SK-N-SH (cell line): ENCODE measurements around the gene PFKP. TPM values are rescaled to one million over a fixed set of nuclear protein-coding genes. Genes with fewer than 3 reads are reported as not detected.

ENCODE experiments used
- CTCF ChIA-PET: fragments of 300-600, 350-600 bp; formaldehyde crosslinking; extraction: SDS; loops from one replicate; lab custom pipeline; 2021; lab: Yijun Ruan, JAX
- POLR2A ChIA-PET: fragments of 350-600 bp; sonication (Branson Sonifier 250); formaldehyde crosslinking; extraction: SDS; loops from one replicate; lab custom pipeline; 2020; ENCODE audit warnings: antibody characterized with exemption, inconsistent platforms; lab: Yijun Ruan, JAX
- DNase-seq: peaks from one replicate; pipeline ENCODE4 v3.0.0; 2012
- H2AFZ ChIP-seq: fragments of 200-600 bp; sonication (generic); 2 replicates; pipeline ENCODE4 v1.8.1; 2016; ENCODE audit warnings: antibody characterized with exemption, mild to moderate bottlenecking, low read depth
- H3F3A ChIP-seq: fragments of 200-600 bp; sonication (generic); replicated peaks from 2 replicates; pipeline ENCODE3; 2016; ENCODE audit warnings: antibody characterized with exemption, mild to moderate bottlenecking; ENCODE audit not compliant: insufficient read depth
- H3K27ac ChIP-seq, 2 experiments: fragments of 200-500 bp in 1 of 2; fragments of 200-600 bp in 1 of 2; sonication (Bioruptor generic) in 1 of 2; sonication (generic), shearing (Covaris generic) in 1 of 2; 2 replicates each; pipeline versions ENCODE4 v1.5.1 to v1.6.1; 2014 to 2016; ENCODE audit warnings: low read depth in 2 of 2, inconsistent platforms in 1 of 2, low read length in 1 of 2, mild to moderate bottlenecking in 1 of 2, mixed read lengths in 1 of 2
- H3K27me3 ChIP-seq: fragments of 200-600 bp; sonication (generic), shearing (Covaris generic); 2 replicates; pipeline ENCODE4 v1.6.1; 2016; ENCODE audit warnings: mixed run types; ENCODE audit not compliant: insufficient read depth
- H3K36me3 ChIP-seq, 2 experiments: fragments of 200-500 bp in 1 of 2; fragments of 200-600 bp in 1 of 2; sonication (Bioruptor generic) in 1 of 2; sonication (generic) in 1 of 2; replicated peaks in 1 of 2; 2 replicates each; pipeline versions ENCODE3 to v1.5.1; 2014 to 2016; ENCODE audit warnings: low read length in 1 of 2, mild to moderate bottlenecking in 1 of 2; ENCODE audit not compliant: insufficient read depth in 2 of 2, control insufficient read depth in 1 of 2
- H3K4me1 ChIP-seq, 2 experiments: fragments of 200-500 bp in 1 of 2; fragments of 200-600 bp in 1 of 2; sonication (Bioruptor generic) in 1 of 2; sonication (generic), shearing (Covaris generic) in 1 of 2; 2 replicates each; pipeline versions ENCODE4 v1.5.1 to v1.6.1; 2014 to 2016; ENCODE audit warnings: low read depth in 1 of 2, low read length in 1 of 2, mixed run types in 1 of 2; ENCODE audit not compliant: insufficient read depth in 2 of 2, control insufficient read depth in 1 of 2
- H3K4me2 ChIP-seq: fragments of 200-600 bp; sonication (generic), shearing (Covaris generic); 2 replicates; pipeline ENCODE4 v1.6.1; 2017; ENCODE audit warnings: mixed run types
- H3K4me3 ChIP-seq, 2 experiments: fragments of 200-500 bp in 1 of 2; fragments of 200-600 bp in 1 of 2; sonication (Bioruptor generic) in 1 of 2; sonication (generic), shearing (Covaris generic) in 1 of 2; 2 replicates each; pipeline versions ENCODE4 v1.5.1 to v1.8.1; 2014 to 2016; ENCODE audit warnings: low read depth in 2 of 2, inconsistent platforms in 1 of 2, low read length in 1 of 2, mild to moderate bottlenecking in 1 of 2, mixed read lengths in 1 of 2, moderate library complexity in 1 of 2
- H3K79me2 ChIP-seq: fragments of 200-600 bp; sonication (generic); 2 replicates; pipeline ENCODE4 v1.8.1; 2017; ENCODE audit warnings: mild to moderate bottlenecking; ENCODE audit not compliant: insufficient read depth
- H3K9ac ChIP-seq: fragments of 200-600 bp; sonication (generic); 2 replicates; pipeline ENCODE4 v1.6.1; 2017; ENCODE audit warnings: mixed run types
- H3K9me2 ChIP-seq: fragments of 200-600 bp; sonication (generic); 2 replicates; pipeline ENCODE4 v1.6.1; 2017; ENCODE audit warnings: mixed run types
- H3K9me3 ChIP-seq: fragments of 200-600 bp; sonication (generic); 2 replicates; pipeline ENCODE4 v1.6.1; 2017; ENCODE audit warnings: mixed run types, mild to moderate bottlenecking, moderate library complexity
- H4K20me1 ChIP-seq: fragments of 200-600 bp; sonication (generic); 2 replicates; pipeline ENCODE4 v1.6.1; 2017; ENCODE audit warnings: mild to moderate bottlenecking, mixed run types; ENCODE audit not compliant: insufficient read depth
- ELF1 ChIP-seq: IDR thresholded peaks from 2 replicates; pipeline ENCODE4 v1.4.0; 2012
- EZH2phosphoT487 ChIP-seq: fragments of 200-600 bp; sonication (generic); IDR thresholded peaks from 2 replicates; pipeline ENCODE4 v1.6.1; 2017; ENCODE audit warnings: low read depth, mixed run types, mild to moderate bottlenecking, antibody characterized with exemption, moderate library complexity, borderline replicate concordance
- GATA2 ChIP-seq: sonication (generic); formaldehyde crosslinking; IDR thresholded peaks from 2 replicates; pipeline ENCODE4 v1.5.0; 2020; ENCODE audit warnings: mild to moderate bottlenecking, missing genetic modification reagents
- JUND ChIP-seq: IDR thresholded peaks from 2 replicates; pipeline ENCODE4 v1.4.0; 2012
- MXI1 ChIP-seq: IDR thresholded peaks from 2 replicates; pipeline ENCODE4 v1.6.1; 2012; ENCODE audit warnings: mild to moderate bottlenecking, low read depth, low read length, improper control_type of control experiment
- NRF1 ChIP-seq: IDR thresholded peaks from 2 replicates; pipeline ENCODE4 v1.6.1; 2012; ENCODE audit warnings: low read depth, mild to moderate bottlenecking, low read length
- POLR2AphosphoS5 ChIP-seq: IDR thresholded peaks from 2 replicates; pipeline ENCODE4 v1.6.1; 2012; ENCODE audit warnings: low read depth, low read length
- RCOR1 ChIP-seq: fragments of 150-350 bp; IDR thresholded peaks from 2 replicates; pipeline ENCODE4 v1.6.1; 2017; ENCODE audit warnings: antibody characterized with exemption, low read length
- SIN3A ChIP-seq: IDR thresholded peaks from 2 replicates; pipeline ENCODE4 v1.6.1; 2012; ENCODE audit warnings: low read depth, mild to moderate bottlenecking, low read length, moderate library complexity, borderline replicate concordance
- TCF12 ChIP-seq: IDR thresholded peaks from 2 replicates; pipeline ENCODE4 v1.4.0; 2012
- WGBS: methylation state at CpG from one replicate; pipeline ENCODE4 v1.1.6; 2017; ENCODE audit warnings: low lambda C conversion rate; 5-methylcytosine and 5-hydroxymethylcytosine counted together
- polyA plus RNA-seq, 3 experiments: library from polyadenylated mRNA; depleted of rRNA; stranded (reverse); fragments of >200 nt; gene quantifications; 2 replicates each; pipeline ENCODE4 v1.2.3, GENCODE V29; 2012
- TF ChIP-seq, protein P1 (sequence below): IDR thresholded peaks from 2 replicates; pipeline ENCODE4 v1.4.0; 2012; ENCODE audit warnings: low read depth
- TF ChIP-seq, protein P2 (sequence below): IDR thresholded peaks from 2 replicates; pipeline ENCODE4 v1.4.0; 2012; ENCODE audit warnings: low read depth, borderline replicate concordance
- TF ChIP-seq, protein P3 (sequence below): fragments of 200-600 bp; sonication (generic); IDR thresholded peaks from 2 replicates; pipeline ENCODE4 v1.6.1; 2017; ENCODE audit warnings: antibody characterized with exemption, mild to moderate bottlenecking, moderate library complexity
- TF ChIP-seq, protein P4 (sequence below): fragments of 150-350 bp; IDR thresholded peaks from 2 replicates; pipeline ENCODE4 v1.6.1; 2017; ENCODE audit warnings: antibody characterized with exemption, low read length, low read depth, borderline replicate concordance

Gene PFKP
- polyA plus RNA-seq, 1 of the 3 experiments (the other 2 are of a cell fraction), result 175 TPM

DNA sequence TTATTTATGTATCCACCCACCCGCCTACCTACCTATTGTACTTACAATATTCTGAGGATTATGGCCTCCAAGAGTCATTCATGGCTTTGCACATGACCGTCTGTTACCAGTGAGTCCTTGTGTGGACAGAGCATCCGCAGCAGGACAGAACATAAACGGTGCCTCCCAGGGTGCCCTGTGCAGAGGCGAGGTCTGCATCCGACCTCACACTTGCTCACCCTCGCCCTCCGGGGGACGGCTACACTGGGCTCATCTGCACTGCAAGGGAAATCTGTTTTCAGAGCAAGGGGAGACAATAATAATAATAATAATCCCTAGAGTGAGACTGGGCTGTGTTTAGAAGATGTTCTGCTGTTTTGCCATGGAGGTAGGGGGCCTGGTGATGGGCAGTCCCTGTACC lies 29.8 kb downstream of the PFKP start:
- no peaks in the 10 kb centered on the region for H4K20me1 ChIP-seq
- peaks cover 32% of the 10 kb centered on the region for H3F3A ChIP-seq
- peaks cover 15 to 39% of the 10 kb centered on the region in 2 experiments for H3K4me1 ChIP-seq
- no peak overlapping the region for H2AFZ ChIP-seq
- 0 out of 2 replicates have a peak overlapping the region, but pooled peaks have one; percentile 12 for H3K9ac ChIP-seq
- H3K79me2 ChIP-seq, result peaks cover 82% of the 10 kb centered on the region
- H3K4me2 ChIP-seq, result 0 out of 2 replicates have a peak overlapping the region, but pooled peaks have one; percentile 21
- peak overlapping the region in 1 of 2 experiments; percentile 97; a peak in 2 of 4 replicates for H3K27ac ChIP-seq
- no peaks in the 10 kb centered on the region for H3K27me3 ChIP-seq
- ChIA-PET POLR2A (no interaction called here), CTCF (no interaction called here)
- TF ChIP-seq, protein P1, sequence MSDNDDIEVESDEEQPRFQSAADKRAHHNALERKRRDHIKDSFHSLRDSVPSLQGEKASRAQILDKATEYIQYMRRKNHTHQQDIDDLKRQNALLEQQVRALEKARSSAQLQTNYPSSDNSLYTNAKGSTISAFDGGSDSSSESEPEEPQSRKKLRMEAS, result no peak
- TF ChIP-seq, protein P2, sequence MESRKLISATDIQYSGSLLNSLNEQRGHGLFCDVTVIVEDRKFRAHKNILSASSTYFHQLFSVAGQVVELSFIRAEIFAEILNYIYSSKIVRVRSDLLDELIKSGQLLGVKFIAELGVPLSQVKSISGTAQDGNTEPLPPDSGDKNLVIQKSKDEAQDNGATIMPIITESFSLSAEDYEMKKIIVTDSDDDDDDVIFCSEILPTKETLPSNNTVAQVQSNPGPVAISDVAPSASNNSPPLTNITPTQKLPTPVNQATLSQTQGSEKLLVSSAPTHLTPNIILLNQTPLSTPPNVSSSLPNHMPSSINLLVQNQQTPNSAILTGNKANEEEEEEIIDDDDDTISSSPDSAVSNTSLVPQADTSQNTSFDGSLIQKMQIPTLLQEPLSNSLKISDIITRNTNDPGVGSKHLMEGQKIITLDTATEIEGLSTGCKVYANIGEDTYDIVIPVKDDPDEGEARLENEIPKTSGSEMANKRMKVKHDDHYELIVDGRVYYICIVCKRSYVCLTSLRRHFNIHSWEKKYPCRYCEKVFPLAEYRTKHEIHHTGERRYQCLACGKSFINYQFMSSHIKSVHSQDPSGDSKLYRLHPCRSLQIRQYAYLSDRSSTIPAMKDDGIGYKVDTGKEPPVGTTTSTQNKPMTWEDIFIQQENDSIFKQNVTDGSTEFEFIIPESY, result no peak
- TF ChIP-seq GATA2 (no peak), MXI1 (no peak), TCF12 (no peak), POLR2AphosphoS5 (no peak), EZH2phosphoT487 (no peak), RCOR1 (no peak), JUND (no peak), ELF1 (no peak), SIN3A (no peak), NRF1 (no peak)
- TF ChIP-seq, protein P3, sequence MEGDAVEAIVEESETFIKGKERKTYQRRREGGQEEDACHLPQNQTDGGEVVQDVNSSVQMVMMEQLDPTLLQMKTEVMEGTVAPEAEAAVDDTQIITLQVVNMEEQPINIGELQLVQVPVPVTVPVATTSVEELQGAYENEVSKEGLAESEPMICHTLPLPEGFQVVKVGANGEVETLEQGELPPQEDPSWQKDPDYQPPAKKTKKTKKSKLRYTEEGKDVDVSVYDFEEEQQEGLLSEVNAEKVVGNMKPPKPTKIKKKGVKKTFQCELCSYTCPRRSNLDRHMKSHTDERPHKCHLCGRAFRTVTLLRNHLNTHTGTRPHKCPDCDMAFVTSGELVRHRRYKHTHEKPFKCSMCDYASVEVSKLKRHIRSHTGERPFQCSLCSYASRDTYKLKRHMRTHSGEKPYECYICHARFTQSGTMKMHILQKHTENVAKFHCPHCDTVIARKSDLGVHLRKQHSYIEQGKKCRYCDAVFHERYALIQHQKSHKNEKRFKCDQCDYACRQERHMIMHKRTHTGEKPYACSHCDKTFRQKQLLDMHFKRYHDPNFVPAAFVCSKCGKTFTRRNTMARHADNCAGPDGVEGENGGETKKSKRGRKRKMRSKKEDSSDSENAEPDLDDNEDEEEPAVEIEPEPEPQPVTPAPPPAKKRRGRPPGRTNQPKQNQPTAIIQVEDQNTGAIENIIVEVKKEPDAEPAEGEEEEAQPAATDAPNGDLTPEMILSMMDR, result no peak
- TF ChIP-seq, protein P4, sequence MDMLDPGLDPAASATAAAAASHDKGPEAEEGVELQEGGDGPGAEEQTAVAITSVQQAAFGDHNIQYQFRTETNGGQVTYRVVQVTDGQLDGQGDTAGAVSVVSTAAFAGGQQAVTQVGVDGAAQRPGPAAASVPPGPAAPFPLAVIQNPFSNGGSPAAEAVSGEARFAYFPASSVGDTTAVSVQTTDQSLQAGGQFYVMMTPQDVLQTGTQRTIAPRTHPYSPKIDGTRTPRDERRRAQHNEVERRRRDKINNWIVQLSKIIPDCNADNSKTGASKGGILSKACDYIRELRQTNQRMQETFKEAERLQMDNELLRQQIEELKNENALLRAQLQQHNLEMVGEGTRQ, result no peak
- H3K9me2 ChIP-seq, result no peaks in the 10 kb centered on the region
- H3K4me3 ChIP-seq, result no peak overlapping the region
- H3K9me3 ChIP-seq, result no peaks in the 10 kb centered on the region
- 89% methylated on average over 9 of the region's 9 CpGs for WGBS
- no peak for DNase-seq
- H3K36me3 ChIP-seq, result peaks cover 16 to 31% of the 10 kb centered on the region in 2 experiments
